Large intestine (tissue), 12 donors: ENCODE data around the gene IL26. TPM values are rescaled to one million over a fixed set of nuclear protein-coding genes. Genes with fewer than 3 reads are reported as not detected.

Experiments
- DNase-seq, 2 donors: peaks; one replicate each; pipeline versions ENCODE4 v3.0.0 to v3.0.0-alpha.2; 2013
- H3K27ac ChIP-seq: one replicate; pipeline ENCODE4 v1.5.1; 2013; ENCODE audit warnings: low read length
- H3K27me3 ChIP-seq: 2 replicates; pipeline ENCODE4 v1.6.1; 2013; ENCODE audit warnings: low read length; ENCODE audit not compliant: control insufficient read depth, insufficient read depth
- H3K36me3 ChIP-seq: 2 replicates; pipeline ENCODE4 v1.6.1; 2013; ENCODE audit warnings: low read length; ENCODE audit not compliant: control insufficient read depth, insufficient read depth
- H3K4me1 ChIP-seq: one replicate; pipeline ENCODE4 v1.6.1; 2013; ENCODE audit warnings: low read length; ENCODE audit not compliant: control insufficient read depth, insufficient read depth
- H3K4me3 ChIP-seq: one replicate; pipeline ENCODE4 v1.5.1; 2013; ENCODE audit warnings: low read length
- H3K9me3 ChIP-seq: one replicate; pipeline ENCODE4 v1.6.1; 2013; ENCODE audit warnings: mild to moderate bottlenecking, low read depth, low read length, moderate library complexity; ENCODE audit not compliant: control insufficient read depth
- WGBS: methylation state at CpG from one replicate; pipeline ENCODE4 v1.1.5; 2013; ENCODE audit warnings: low lambda C conversion rate; ENCODE audit not compliant: insufficient coverage; 5-methylcytosine and 5-hydroxymethylcytosine counted together
- long read RNA-seq, 11 donors: transcript quantifications; one replicate each; lab custom pipeline, GENCODE V29; 2026
- polyA plus RNA-seq: library from polyadenylated mRNA; unstranded; fragments of 120-200 nt; gene quantifications from one replicate; pipeline ENCODE4 v1.2.1, GENCODE V29; 2013

The IL26 gene
- polyA plus RNA-seq: 0.10 TPM
- long read RNA-seq, donor 1: 0 reads
- long read RNA-seq, donor 2: 0 reads
- long read RNA-seq, donor 3: 0 reads
- long read RNA-seq, donor 4: 0 reads
- long read RNA-seq, donor 5: 0 reads
- long read RNA-seq, donor 6: 0 reads
- long read RNA-seq, donor 7: 0 reads
- long read RNA-seq, donor 8: 0 reads
- long read RNA-seq, donor 9: 0 reads
- long read RNA-seq, donor 10: 0 reads
- long read RNA-seq, donor 11: 0 reads

- Histone ChIP-seq H3K36me3 (no peaks in the 10 kb centered on the region), H3K27me3 (peaks cover 5% of the 10 kb centered on the region), H3K4me1 (no peaks in the 10 kb centered on the region), H3K9me3 (no peaks in the 10 kb centered on the region), H3K4me3 (no peak within 1 kb of the TSS), H3K27ac (no peak within 1 kb of the TSS)
- no peak for DNase-seq
- WGBS: 93% methylated on average over 2 of the region's 8 CpGs
These were observed at the start of gene IL26 for GRCh38 chr12:68225576-68226476. Gene IL26, minus strand, starts transcription at chr12:68225810. Its CDS starts 54 bp downstream, at chr12:68225756.

- Histone ChIP-seq H3K27me3 (no peaks in the 10 kb centered on the region), H3K9me3 (no peaks in the 10 kb centered on the region), H3K36me3 (no peaks in the 10 kb centered on the region), H3K27ac (no peak overlapping the region), H3K4me1 (no peaks in the 10 kb centered on the region), H3K4me3 (no peak overlapping the region)
- no peak for DNase-seq
These were observed 47.1 kb upstream of the IL26 start for GRCh38 chr12:68272732-68273131.

GRCh38 chr12:68271346-68271745, 45.7 kb upstream of the IL26 start:
- no peaks in the 10 kb centered on the region for H3K27me3 ChIP-seq
- no peak overlapping the region for H3K4me3 ChIP-seq
- no peaks in the 10 kb centered on the region for H3K4me1 ChIP-seq
- no peak for DNase-seq
- no peaks in the 10 kb centered on the region for H3K9me3 ChIP-seq
- WGBS: no CpG with 5 or more reads among the region's 8 CpGs
- H3K36me3 ChIP-seq: no peaks in the 10 kb centered on the region
- no peak overlapping the region for H3K27ac ChIP-seq

GRCh38 chr12:68270358-68270757, 44.7 kb upstream of the IL26 start:
- Histone ChIP-seq H3K36me3 (no peaks in the 10 kb centered on the region), H3K9me3 (no peaks in the 10 kb centered on the region), H3K27me3 (no peaks in the 10 kb centered on the region), H3K4me3 (no peak overlapping the region), H3K27ac (no peak overlapping the region), H3K4me1 (no peaks in the 10 kb centered on the region)
- no CpG with 5 or more reads among the region's 3 CpGs for WGBS
- no peak for DNase-seq

GRCh38 chr12:68269779-68270178, 44.2 kb upstream of the IL26 start:
- WGBS: 80% methylated on average over 1 of the region's 2 CpGs
- Histone ChIP-seq H3K9me3 (no peaks in the 10 kb centered on the region), H3K4me3 (no peak overlapping the region), H3K27me3 (no peaks in the 10 kb centered on the region), H3K36me3 (no peaks in the 10 kb centered on the region), H3K27ac (no peak overlapping the region), H3K4me1 (no peaks in the 10 kb centered on the region)
- no peak for DNase-seq

GRCh38 chr12:68268967-68269366, 43.4 kb upstream of the IL26 start:
- no peaks in the 10 kb centered on the region for H3K27me3 ChIP-seq
- H3K4me1 ChIP-seq: no peaks in the 10 kb centered on the region
- DNase-seq: no peak
- no peaks in the 10 kb centered on the region for H3K9me3 ChIP-seq
- no peak overlapping the region for H3K4me3 ChIP-seq
- H3K27ac ChIP-seq: no peak overlapping the region
- H3K36me3 ChIP-seq: no peaks in the 10 kb centered on the region

- Histone ChIP-seq H3K27ac (no peak overlapping the region), H3K4me1 (no peaks in the 10 kb centered on the region), H3K9me3 (no peaks in the 10 kb centered on the region), H3K27me3 (no peaks in the 10 kb centered on the region), H3K36me3 (no peaks in the 10 kb centered on the region), H3K4me3 (no peak overlapping the region)
- WGBS: no CpG with 5 or more reads among the region's 6 CpGs
- no peak for DNase-seq
These were observed 42.3 kb upstream of the IL26 start for GRCh38 chr12:68267892-68268396.

- no CpG with 5 or more reads among the region's 2 CpGs for WGBS
These were observed 39.2 kb upstream of the IL26 start for GRCh38 chr12:68264857-68265256.

GRCh38 chr12:68264158-68264855, 38.7 kb upstream of the IL26 start:
- WGBS: no CpG with 5 or more reads among the region's 7 CpGs
- no peak for DNase-seq

More at GRCh38 chr12:68264857-68265256, 39.2 kb upstream of the IL26 start:
- no peaks in the 10 kb centered on the region for H3K4me1 ChIP-seq
- H3K36me3 ChIP-seq: no peaks in the 10 kb centered on the region
- H3K27ac ChIP-seq: no peak overlapping the region
- H3K9me3 ChIP-seq: no peaks in the 10 kb centered on the region
- no peak overlapping the region for H3K4me3 ChIP-seq
- DNase-seq: no peak
- H3K27me3 ChIP-seq: peaks cover 3% of the 10 kb centered on the region

GRCh38 chr12:68263366-68263765, 37.8 kb upstream of the IL26 start:
- no peak overlapping the region for H3K4me3 ChIP-seq
- H3K9me3 ChIP-seq: no peaks in the 10 kb centered on the region
- WGBS: no CpG with 5 or more reads among the region's 1 CpG
- H3K27me3 ChIP-seq: peaks cover 3% of the 10 kb centered on the region
- H3K4me1 ChIP-seq: no peaks in the 10 kb centered on the region
- DNase-seq: no peak
- H3K27ac ChIP-seq: no peak overlapping the region
- no peaks in the 10 kb centered on the region for H3K36me3 ChIP-seq

More at GRCh38 chr12:68264158-68264855, 38.7 kb upstream of the IL26 start:
- H3K9me3 ChIP-seq: no peaks in the 10 kb centered on the region
- H3K27ac ChIP-seq: no peak overlapping the region
- no peaks in the 10 kb centered on the region for H3K36me3 ChIP-seq
- no peaks in the 10 kb centered on the region for H3K4me1 ChIP-seq
- H3K4me3 ChIP-seq: no peak overlapping the region
- peaks cover 3% of the 10 kb centered on the region for H3K27me3 ChIP-seq
